SH-SY5Y (cell line): ENCODE measurements around the gene MGAT3.

Experiments
- GATA2 ChIP-seq: IDR thresholded peaks from 2 replicates; pipeline ENCODE4 v1.6.1; 2011; ENCODE audit warnings: mild to moderate bottlenecking, low read depth, low read length
- GATA3 ChIP-seq: IDR thresholded peaks from 2 replicates; pipeline ENCODE4 v1.6.1; 2011; ENCODE audit warnings: low read depth, mild to moderate bottlenecking, low read length, moderate library complexity

- TF ChIP-seq GATA3, result no peak
- no peak for TF ChIP-seq GATA2
These were observed 40.5 kb upstream of the MGAT3 start for GRCh38 chr22:39416319-39416718.
